GF-D8 (cell line): ENCODE measurements around the gene TAS1R1.

ENCODE experiments used
- DNase-seq: peaks from one replicate; lab custom pipeline; 2025; lab: John Stamatoyannopoulos, UW

Gene TAS1R1

GRCh38 chr1:6554907-6555778, at the start of gene TAS1R1:
TAS1R1 (plus strand) TSS chr1:6555307; CDS start chr1:6555374, 67 bp downstream.
- no peak for DNase-seq

GRCh38 chr1:6505367-6506209, 49.5 kb upstream of the TAS1R1 start:
- no peak for DNase-seq

GRCh38 chr1:6506210-6507036, 48.7 kb upstream of the TAS1R1 start:
- DNase-seq: no peak

- DNase-seq: peak; percentile 67
Observed at GRCh38 chr1:6507037-6507428, 48.1 kb upstream of the TAS1R1 start.

- no peak for DNase-seq
Observed at GRCh38 chr1:6507461-6507911, 47.6 kb upstream of the TAS1R1 start.

- no peak for DNase-seq
Observed at GRCh38 chr1:6508154-6508815, 46.8 kb upstream of the TAS1R1 start.

GRCh38 chr1:6508816-6509189, 46.3 kb upstream of the TAS1R1 start:
- no peak for DNase-seq

- DNase-seq: peak; percentile 23
Observed at GRCh38 chr1:6509220-6509918, 45.7 kb upstream of the TAS1R1 start.

GRCh38 chr1:6509919-6510291, 45.2 kb upstream of the TAS1R1 start:
- DNase-seq: peak; percentile 15

GRCh38 chr1:6510493-6510892, 44.6 kb upstream of the TAS1R1 start:
- no peak for DNase-seq

GRCh38 chr1:6511056-6511455, 44.1 kb upstream of the TAS1R1 start:
- no peak for DNase-seq

- no peak for DNase-seq
Observed at GRCh38 chr1:6511561-6512244, 43.4 kb upstream of the TAS1R1 start.

- DNase-seq: no peak
Observed at GRCh38 chr1:6512245-6512907, 42.7 kb upstream of the TAS1R1 start.

- no peak for DNase-seq
Observed at GRCh38 chr1:6512908-6513280, 42.2 kb upstream of the TAS1R1 start.

- no peak for DNase-seq
Observed at GRCh38 chr1:6513320-6513801, 41.7 kb upstream of the TAS1R1 start.

- DNase-seq: no peak
Observed at GRCh38 chr1:6515771-6516170, 39.3 kb upstream of the TAS1R1 start.

- no peak for DNase-seq
Observed at GRCh38 chr1:6517435-6517851, 37.7 kb upstream of the TAS1R1 start.

- no peak for DNase-seq
Observed at GRCh38 chr1:6519491-6519934, 35.6 kb upstream of the TAS1R1 start.

GRCh38 chr1:6519935-6520671, 35.0 kb upstream of the TAS1R1 start:
- DNase-seq: no peak
